ENCODE data around the gene TCERG1L. TPM values are rescaled to one million over a fixed set of nuclear protein-coding genes. Genes with fewer than 3 reads are reported as not detected.

TCERG1L gene
- total and polyA plus RNA-seq, 8 donors, result 0.18 TPM; not detected in 7

DNA sequence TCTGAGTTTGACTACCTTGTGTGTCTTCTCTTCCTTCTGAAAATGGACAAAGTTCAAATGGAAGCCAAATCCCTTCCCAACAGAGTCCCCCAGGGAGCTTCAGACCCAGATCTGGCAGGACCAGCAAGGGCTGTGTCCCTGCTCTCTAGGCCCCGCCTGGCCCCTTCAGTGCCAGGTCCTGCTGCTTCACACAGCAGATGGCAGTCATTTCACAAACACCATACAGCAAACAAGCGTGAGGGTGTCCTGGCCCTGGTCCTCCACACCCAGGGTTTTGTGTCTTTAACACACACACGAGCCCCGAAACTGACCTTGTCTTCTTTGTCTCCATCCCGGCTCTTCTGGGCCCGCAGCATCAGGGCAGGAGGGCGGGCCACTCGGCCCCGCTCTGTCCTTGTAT, 145.0 kb downstream of the TCERG1L start:
- no peak overlapping the region for H3K27ac ChIP-seq
- H3K36me3 ChIP-seq, result no peaks in the 10 kb centered on the region
- no peaks in the 10 kb centered on the region for H3K9me3 ChIP-seq
- intact Hi-C loops (cut with DNase I; ENCODE audit: low total_unique reads), result no loop called here
- DNase-seq, result no peak
- 85 to 89% (median 87%) methylated on average over 9 of the region's 9 CpGs for WGBS, 5 donors
- TF ChIP-seq EP300 (IDR thresholded peaks at IDR 0.05) (no peak), POLR2A (IDR thresholded peaks at IDR 0.05) (no peak), POLR2AphosphoS5 (IDR thresholded peaks at IDR 0.05) (no peak)
- TF ChIP-seq, protein P1, sequence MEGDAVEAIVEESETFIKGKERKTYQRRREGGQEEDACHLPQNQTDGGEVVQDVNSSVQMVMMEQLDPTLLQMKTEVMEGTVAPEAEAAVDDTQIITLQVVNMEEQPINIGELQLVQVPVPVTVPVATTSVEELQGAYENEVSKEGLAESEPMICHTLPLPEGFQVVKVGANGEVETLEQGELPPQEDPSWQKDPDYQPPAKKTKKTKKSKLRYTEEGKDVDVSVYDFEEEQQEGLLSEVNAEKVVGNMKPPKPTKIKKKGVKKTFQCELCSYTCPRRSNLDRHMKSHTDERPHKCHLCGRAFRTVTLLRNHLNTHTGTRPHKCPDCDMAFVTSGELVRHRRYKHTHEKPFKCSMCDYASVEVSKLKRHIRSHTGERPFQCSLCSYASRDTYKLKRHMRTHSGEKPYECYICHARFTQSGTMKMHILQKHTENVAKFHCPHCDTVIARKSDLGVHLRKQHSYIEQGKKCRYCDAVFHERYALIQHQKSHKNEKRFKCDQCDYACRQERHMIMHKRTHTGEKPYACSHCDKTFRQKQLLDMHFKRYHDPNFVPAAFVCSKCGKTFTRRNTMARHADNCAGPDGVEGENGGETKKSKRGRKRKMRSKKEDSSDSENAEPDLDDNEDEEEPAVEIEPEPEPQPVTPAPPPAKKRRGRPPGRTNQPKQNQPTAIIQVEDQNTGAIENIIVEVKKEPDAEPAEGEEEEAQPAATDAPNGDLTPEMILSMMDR (IDR thresholded peaks at IDR 0.05), result no peak
- peaks cover 0 to 6% (median 0%) of the 10 kb centered on the region in 3 donors for H3K27me3 ChIP-seq
- H3K4me1 ChIP-seq, result peaks cover 0 to 4% (median 0%) of the 10 kb centered on the region in 4 donors
- no peak overlapping the region for H3K4me3 ChIP-seq

DNA sequence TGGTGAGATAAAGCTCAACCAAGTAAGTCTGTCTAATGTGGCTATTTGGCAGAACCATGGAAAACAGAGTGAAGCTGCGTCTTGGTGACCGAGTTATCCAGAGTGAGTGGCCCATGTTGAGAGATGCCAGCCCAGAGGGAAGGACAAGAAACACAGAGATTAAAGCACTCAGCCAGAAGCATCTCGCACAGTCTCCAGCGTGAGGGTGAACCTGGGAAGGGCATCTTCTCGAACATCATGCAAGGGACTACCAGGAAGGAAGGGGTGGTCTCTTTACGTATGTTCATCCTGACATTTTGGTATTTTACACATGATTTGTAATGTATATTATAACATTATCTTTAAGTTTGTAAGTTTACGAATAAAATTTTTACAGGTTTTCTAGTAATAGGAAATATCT, 146.4 kb downstream of the TCERG1L start:
- Histone ChIP-seq H3K4me1 (peaks cover 0 to 4% (median 0%) of the 10 kb centered on the region in 4 donors), H3K9me3 (no peaks in the 10 kb centered on the region), H3K36me3 (no peaks in the 10 kb centered on the region), H3K27me3 (peaks cover 0 to 14% (median 0%) of the 10 kb centered on the region in 3 donors), H3K4me3 (no peak overlapping the region), H3K27ac (no peak overlapping the region)
- TF ChIP-seq, protein P1 (IDR thresholded peaks at IDR 0.05), result no peak
- TF ChIP-seq POLR2A (IDR thresholded peaks at IDR 0.05) (no peak), POLR2AphosphoS5 (IDR thresholded peaks at IDR 0.05) (no peak), EP300 (IDR thresholded peaks at IDR 0.05) (no peak)
- intact Hi-C loops (cut with DNase I; ENCODE audit: low total_unique reads), result no loop called here
- no peak for DNase-seq
- WGBS, 5 donors, result 72 to 90% (median 78%) methylated on average over 7 of the region's 7 CpGs

DNA sequence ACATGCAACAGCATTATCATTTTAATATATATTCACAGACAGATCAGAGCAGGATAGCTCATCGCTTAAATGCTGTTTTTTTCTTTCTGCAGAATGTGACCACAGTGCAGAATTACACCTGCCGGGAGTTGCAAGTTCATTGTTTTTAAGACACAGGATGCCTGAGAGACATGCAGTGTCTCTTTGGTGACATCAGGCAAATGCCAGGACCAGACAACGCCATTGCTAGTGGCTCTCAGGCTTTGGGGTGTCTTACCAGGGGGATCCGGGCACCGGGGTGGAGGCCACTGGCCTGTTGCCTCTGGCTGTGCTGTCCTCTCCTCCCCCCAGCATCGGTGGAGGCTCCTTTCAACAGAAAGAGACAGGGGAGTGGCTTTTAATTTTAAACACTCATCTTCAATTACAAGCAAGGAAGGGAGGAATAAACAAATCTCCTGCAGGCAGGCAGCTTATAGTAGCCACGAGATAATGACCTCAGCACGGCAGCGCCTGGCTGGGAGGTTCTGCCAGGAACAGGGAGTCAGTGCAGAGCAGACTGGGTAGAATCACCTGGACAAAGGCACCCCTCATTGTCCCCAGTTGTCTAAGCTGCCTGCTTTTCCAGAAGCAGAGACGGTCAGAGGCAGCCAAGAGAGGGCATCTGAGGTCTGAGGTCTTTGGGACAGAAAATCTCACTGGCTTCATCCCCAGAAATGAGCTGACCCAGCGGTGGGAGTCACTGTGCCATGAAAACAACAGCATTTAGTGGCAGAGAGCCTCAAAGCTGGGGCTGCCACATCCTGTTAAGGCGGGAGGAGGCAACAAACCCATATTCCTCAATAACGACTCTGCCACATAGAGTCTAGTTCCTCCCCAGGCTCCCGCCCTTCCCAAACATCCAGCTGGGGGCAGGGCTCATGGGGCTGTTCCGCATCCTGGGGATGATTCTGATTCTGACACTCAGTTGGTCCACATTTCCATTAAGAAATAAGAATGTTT, 148.4 kb downstream of the TCERG1L start:
- peaks cover 0 to 4% (median 0%) of the 10 kb centered on the region in 4 donors for H3K4me1 ChIP-seq
- no peak overlapping the region for H3K4me3 ChIP-seq
- intact Hi-C loops (cut with DNase I; ENCODE audit: low total_unique reads), result no loop called here
- 53 to 61% (median 59%) methylated on average over 15 of the region's 15 CpGs for WGBS, 5 donors
- H3K27ac ChIP-seq, result no peak overlapping the region
- no peak for DNase-seq
- no peaks in the 10 kb centered on the region for H3K36me3 ChIP-seq
- H3K27me3 ChIP-seq, result peaks cover 0 to 29% (median 0%) of the 10 kb centered on the region in 3 donors
- TF ChIP-seq POLR2A (IDR thresholded peaks at IDR 0.05), result no peak
- TF ChIP-seq POLR2AphosphoS5 (IDR thresholded peaks at IDR 0.05), result no peak
- TF ChIP-seq, protein P1 (IDR thresholded peaks at IDR 0.05), result no peak
- TF ChIP-seq EP300 (IDR thresholded peaks at IDR 0.05), result no peak
- H3K9me3 ChIP-seq, result no peaks in the 10 kb centered on the region

DNA sequence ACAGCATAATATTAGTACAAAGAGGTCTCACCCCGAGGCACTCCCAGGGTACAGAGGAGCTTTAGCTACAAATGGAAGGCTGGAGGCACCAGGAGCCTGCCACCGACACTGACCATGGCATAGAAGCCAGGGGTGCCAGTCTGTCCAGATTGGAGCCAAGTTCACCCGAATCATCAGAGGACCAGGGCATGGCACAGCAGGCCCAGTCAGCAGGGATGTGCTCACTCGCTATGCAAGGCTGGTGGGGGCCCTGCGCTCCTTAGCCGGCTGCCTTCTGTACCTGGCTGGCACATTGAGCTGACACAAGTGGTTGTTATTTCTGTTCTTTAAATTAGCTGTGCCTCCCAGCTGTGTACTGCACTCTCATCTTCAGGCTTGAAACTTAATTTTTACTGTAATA, 149.3 kb downstream of the TCERG1L start:
- Histone ChIP-seq H3K27me3 (peaks cover 0 to 25% (median 0%) of the 10 kb centered on the region in 3 donors), H3K36me3 (no peaks in the 10 kb centered on the region), H3K27ac (no peak overlapping the region), H3K9me3 (no peaks in the 10 kb centered on the region), H3K4me3 (no peak overlapping the region), H3K4me1 (peaks cover 0 to 4% (median 0%) of the 10 kb centered on the region in 4 donors)
- whole genome bisulfite sequencing, 5 donors, result 77 to 83% (median 79%) methylated on average over 5 to 6 of the region's 6 CpGs
- TF ChIP-seq POLR2AphosphoS5 (IDR thresholded peaks at IDR 0.05) (no peak), EP300 (IDR thresholded peaks at IDR 0.05) (no peak), POLR2A (IDR thresholded peaks at IDR 0.05) (no peak)
- TF ChIP-seq, protein P1 (IDR thresholded peaks at IDR 0.05), result no peak
- intact Hi-C loops (cut with DNase I; ENCODE audit: low total_unique reads), result no loop called here
- no peak for DNase-seq

Data from stomach (tissue), 9 donors.